Peyer's patch (tissue), 4 donors: ENCODE data around the gene A3GALT2.

Experiments used
- POLR2A ChIP-seq, 2 donors: fragments of 450-650 bp; IDR thresholded peaks; one replicate each; pipeline ENCODE4 v1.5.1; 2017; ENCODE audit warnings: antibody characterized with exemption in 2 of 2, mild to moderate bottlenecking in 2 of 2, moderate library complexity in 2 of 2
- TF ChIP-seq, protein P1 (sequence below), 6 experiments: fragments of 450-650 bp in 4 of 6; fragments of 200-600 bp in 2 of 6; sonication (generic) in 1 of 6; IDR thresholded peaks; one replicate each; pipeline ENCODE4 v1.5.1; 2017 to 2019; ENCODE audit warnings: antibody characterized with exemption in 6 of 6, mild to moderate bottlenecking in 3 of 6, moderate library complexity in 1 of 6

DNA sequence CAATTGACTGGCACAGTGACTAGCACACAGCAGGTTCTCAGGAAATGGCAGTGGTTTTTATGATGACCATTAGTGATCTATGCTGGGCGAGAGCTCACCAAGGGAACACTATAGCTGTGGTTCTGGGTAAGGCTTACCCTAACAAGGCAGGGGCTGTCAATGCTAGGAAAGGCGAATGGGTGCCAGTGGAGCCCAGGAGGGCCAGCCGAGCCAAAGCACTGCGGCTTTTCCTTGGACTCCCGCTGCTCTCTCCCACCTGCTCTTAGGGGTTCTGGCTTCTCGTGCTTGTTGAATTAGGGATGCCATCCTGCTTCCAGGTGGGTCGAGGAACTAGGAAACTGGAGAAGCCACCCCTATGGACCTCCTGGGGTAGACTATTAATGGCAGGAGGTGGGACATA lies 10.0 kb upstream of the A3GALT2 start:
- TF ChIP-seq, protein P1, sequence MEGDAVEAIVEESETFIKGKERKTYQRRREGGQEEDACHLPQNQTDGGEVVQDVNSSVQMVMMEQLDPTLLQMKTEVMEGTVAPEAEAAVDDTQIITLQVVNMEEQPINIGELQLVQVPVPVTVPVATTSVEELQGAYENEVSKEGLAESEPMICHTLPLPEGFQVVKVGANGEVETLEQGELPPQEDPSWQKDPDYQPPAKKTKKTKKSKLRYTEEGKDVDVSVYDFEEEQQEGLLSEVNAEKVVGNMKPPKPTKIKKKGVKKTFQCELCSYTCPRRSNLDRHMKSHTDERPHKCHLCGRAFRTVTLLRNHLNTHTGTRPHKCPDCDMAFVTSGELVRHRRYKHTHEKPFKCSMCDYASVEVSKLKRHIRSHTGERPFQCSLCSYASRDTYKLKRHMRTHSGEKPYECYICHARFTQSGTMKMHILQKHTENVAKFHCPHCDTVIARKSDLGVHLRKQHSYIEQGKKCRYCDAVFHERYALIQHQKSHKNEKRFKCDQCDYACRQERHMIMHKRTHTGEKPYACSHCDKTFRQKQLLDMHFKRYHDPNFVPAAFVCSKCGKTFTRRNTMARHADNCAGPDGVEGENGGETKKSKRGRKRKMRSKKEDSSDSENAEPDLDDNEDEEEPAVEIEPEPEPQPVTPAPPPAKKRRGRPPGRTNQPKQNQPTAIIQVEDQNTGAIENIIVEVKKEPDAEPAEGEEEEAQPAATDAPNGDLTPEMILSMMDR (IDR thresholded peaks at IDR 0.05), result no peak
- TF ChIP-seq POLR2A (IDR thresholded peaks at IDR 0.05), result no peak
